K562 treated with DMSO at 1 percent for 12 hours (cell line): ENCODE measurements around the gene ZNF519. TPM values are rescaled to one million over a fixed set of nuclear protein-coding genes. Genes with fewer than 3 reads are reported as not detected.

ENCODE experiments used
- total RNA-seq: library from RNA; unstranded; fragments of 300-600 nt; gene quantifications from 2 replicates; pipeline ENCODE4 v1.2.3, GENCODE V29; 2022; ENCODE audit not compliant: insufficient read depth

The ZNF519 gene
- total RNA-seq = 1.6 and 5.8 TPM in 2 replicates

GRCh38 chr18:14132271-14132700, at the start of gene ZNF519:
Gene ZNF519, minus strand, starts transcription at chr18:14132435. Its CDS starts 158 bp downstream, at chr18:14132277.

Other genes with a start within 250 kb of the ZNF519 start
- not detected in 2 replicates for gene MC2R, start 216.9 kb downstream of the ZNF519 start, total RNA-seq